DMS 273 treated with DMSO at 0.1 percent for 48 hours (cell line): ENCODE measurements around the gene GTF2A1.

ENCODE experiments used
- DNase-seq: peaks from one replicate; lab custom pipeline; 2025; lab: John Stamatoyannopoulos, UW

Gene GTF2A1

DNA sequence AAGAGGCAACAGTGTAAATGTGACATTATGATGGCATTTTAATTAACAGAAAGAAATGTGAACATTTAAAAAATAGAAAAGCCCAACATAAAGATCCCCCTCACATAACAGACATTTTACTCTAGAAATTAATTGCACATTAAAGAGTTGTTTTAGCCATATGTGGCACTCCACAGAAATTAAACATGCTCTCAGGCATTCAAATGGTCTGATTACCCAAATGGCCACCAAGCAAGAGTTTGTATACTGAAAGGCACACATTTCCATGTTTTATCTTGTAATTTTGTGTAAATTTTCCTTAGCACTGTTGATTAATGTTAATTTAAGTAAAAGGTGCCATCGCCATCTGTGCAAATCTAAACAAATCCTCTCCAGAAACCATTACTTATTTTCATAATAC is 43.5 kb downstream of the GTF2A1 start:
- no peak for DNase-seq

GRCh38 chr14:81176241-81176640 is 44.5 kb downstream of the GTF2A1 start:
- no peak for DNase-seq

- no peak for DNase-seq
Observed at GRCh38 chr14:81172881-81173280, 47.9 kb downstream of the GTF2A1 start.

DNA sequence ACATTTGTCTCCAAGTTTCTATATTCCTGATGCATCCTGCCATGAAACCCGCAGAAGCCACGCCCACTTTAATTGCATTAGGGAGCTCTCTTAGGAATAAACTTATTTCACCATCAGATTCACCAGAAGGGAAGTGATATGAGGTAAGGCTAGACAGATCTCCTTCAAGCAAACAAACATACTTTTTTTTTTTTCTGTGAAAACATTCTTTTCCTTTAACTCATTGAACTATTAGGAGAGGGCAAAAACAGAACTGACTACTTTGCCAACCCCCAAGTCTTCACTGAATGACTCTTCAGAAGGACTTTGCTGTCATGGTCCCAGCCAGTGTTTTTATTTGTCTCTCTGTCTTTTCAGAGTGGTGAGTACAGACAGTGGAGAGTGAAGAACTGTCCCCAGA is 48.4 kb downstream of the GTF2A1 start:
- no peak for DNase-seq

DNA sequence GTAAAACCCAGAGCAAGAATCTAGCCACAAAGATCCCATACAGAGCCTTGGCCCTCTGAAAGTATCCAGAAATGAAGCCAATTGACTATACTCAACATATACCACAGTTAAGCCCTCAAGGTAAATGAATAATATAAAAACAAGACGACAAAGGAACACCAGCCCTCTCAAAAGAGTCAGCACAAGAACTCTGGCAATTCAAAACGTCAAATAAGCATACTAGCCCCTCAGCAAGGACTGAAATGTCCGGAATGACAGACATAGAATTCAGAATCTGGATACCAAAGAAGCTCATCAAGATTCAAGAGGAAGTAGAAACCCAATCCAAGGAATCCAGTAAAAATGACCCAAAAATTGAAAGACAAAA is 49.9 kb downstream of the GTF2A1 start:
- DNase-seq, result no peak

GRCh38 chr14:81170104-81170828 is 50.5 kb downstream of the GTF2A1 start:
- peak; percentile 86 for DNase-seq

DNA sequence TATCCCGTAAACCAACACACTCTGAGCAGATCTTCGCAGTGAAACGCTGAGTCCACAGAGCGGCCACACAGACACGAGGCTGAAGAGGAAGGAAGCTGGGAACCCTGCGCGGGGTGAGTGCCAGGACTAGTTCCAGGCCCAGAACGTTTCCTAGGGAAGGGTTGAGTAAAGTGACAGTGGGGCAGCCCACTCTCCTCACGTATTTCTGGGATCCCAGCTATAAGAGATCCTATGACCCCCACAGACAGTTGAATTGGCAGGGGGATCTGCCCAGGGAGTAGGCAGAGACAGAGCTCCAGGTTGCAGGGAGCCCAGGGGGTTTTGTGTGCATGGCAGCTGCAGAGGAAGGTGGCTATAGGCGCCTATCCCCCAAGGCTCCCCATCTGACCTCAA is 51.1 kb downstream of the GTF2A1 start:
- DNase-seq, result no peak

GRCh38 chr14:81169267-81169666 is 51.5 kb downstream of the GTF2A1 start:
- no peak for DNase-seq

DNA sequence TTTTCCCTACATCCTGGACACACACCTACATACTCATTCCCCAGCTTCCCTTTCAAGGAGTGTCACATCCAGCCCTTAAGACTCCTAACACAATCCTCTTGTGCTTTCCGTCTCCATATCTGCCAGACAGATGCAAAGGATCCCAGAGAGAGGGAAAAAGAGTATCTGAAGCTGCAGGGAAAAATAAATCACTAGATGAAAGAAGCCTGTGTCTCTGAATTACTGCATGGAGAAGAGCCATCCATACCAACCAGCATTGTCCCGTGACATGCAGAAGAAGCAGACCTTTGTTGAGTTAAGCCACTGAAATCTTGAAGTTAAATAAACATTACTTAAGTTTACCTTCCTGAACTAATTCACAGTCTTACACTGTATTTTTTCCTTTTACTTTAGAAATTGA is 54.6 kb downstream of the GTF2A1 start:
- no peak for DNase-seq

- no peak for DNase-seq
Observed at GRCh38 chr14:81165188-81165587, 55.6 kb downstream of the GTF2A1 start.

- peak; percentile 56 for DNase-seq
Observed at GRCh38 chr14:81164167-81164774, 56.5 kb downstream of the GTF2A1 start.

- DNase-seq, result no peak
Observed at GRCh38 chr14:81162941-81163340, 57.8 kb downstream of the GTF2A1 start.

DNA sequence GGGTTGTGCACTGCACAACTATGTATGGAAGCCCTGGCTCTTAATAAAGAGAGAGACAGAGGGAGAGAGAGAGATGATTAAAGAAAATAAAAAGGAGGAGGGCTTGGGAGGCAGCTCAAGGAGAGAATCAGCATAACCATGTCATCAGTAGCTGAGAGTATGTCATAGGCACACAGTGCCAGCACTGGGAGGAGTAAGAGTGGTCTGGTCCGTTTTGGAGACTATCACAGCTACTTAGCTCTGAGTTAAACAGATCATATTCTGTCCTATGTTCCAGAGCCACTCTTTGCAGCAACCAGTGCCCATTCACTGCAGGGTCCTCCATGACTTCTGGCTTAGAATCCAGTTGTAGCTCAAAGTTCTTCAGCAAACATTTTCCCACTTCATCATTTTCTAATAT is 59.0 kb downstream of the GTF2A1 start:
- no peak for DNase-seq

- DNase-seq, result no peak
Observed at GRCh38 chr14:81161088-81161487, 59.7 kb downstream of the GTF2A1 start.

- DNase-seq, result no peak
Observed at GRCh38 chr14:81157431-81157830, 63.3 kb downstream of the GTF2A1 start.

DNA sequence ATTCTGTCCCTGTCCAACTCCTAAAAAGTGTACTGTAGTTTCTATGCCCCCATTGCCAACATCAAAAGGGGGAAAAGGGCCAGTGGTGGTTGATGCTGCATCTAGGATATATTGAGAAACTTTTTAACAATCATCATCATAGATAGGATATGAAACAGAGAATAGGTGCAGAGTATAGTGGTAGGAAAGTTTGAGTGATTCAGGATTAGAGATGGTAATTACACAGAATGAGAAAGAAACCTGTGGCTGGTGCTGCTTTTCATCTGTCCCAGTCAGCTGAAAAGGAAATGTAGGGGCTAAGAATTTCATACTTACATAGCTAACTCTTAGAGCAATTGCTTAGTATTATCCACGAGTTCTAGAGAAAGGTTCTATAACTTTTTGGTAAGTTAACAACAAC is 67.6 kb downstream of the GTF2A1 start:
- DNase-seq, result no peak

- DNase-seq, result no peak
Observed at GRCh38 chr14:81148635-81149034, 72.1 kb downstream of the GTF2A1 start.

DNA sequence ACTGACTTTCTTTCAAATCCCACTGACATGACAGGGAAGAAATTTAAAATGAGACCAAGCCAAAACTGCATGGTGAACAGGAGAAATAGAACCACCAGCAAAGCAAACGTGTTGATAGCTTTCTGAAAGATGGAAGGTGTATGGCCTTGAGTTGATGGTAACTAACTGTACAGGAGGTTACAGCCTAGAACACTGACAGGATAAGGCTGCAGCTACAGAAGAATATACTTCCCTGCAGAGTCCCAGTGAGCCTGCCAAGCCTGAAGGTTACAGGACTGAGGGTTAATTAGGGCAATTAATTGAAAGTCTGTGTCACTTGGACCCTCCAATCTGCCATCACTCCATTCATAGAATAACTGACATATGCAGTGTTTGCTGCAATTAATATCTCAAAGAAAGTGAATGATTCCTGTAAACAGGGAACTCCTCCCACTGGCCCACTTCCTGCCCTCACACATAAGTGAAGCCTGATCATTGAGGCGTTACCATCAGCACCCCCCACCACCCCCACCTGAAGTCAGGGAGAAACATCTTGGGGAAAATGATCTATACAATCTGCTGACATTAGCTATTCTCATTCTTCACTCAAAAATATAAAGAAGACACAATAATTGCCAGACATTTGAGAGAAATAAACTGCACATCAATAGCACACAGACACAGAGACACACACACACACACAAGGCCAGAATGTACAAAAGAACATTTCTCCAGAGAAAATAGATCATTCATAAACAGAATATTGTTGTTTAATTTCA is 73.4 kb downstream of the GTF2A1 start:
- DNase-seq, result no peak

- no peak for DNase-seq
Observed at GRCh38 chr14:81144824-81145603, 75.7 kb downstream of the GTF2A1 start.

- no peak for DNase-seq
Observed at GRCh38 chr14:81143793-81144192, 77.0 kb downstream of the GTF2A1 start.

- DNase-seq, result no peak
Observed at GRCh38 chr14:81141426-81141825, 79.3 kb downstream of the GTF2A1 start.

DNA sequence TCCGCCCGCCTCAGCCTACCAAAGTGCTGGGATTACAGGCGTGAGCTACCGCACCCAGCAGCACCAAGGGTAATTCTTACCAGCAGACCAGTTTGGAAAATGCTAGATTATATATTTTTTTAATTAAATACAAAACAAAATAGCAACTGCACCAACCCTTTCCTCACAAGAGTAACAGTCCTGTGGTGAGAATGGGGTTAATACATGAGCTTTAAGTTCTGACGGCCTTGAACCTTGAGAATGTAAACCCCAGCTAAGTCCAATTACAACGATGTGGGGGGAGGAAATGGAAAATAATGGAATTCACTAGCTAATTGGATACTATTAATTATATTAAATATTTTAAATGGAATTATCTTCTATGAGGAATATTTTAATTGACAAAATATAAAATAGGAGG is 82.3 kb downstream of the GTF2A1 start:
- no peak for DNase-seq

DNA sequence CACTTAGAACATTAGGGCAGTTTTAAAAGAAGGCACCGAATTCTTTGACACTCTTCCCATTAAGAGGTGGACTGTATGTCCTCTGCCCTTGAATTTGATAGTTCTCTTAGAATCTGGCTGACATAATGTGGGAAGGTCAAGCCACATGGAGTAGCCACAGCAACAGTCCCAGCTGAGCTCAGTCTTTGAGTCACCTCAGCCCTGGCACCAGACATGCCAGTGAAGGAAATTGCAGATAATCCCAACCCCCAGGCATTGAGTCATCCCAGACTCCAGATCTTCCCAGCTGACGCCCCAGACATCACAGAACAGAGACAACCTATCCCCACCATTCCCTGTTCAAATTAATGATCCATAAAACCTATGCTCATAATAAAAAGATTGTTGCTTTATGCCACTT is 83.4 kb downstream of the GTF2A1 start:
- DNase-seq, result no peak
